GM12892 (cell line): ENCODE results near the gene IL17REL.

Experiments
- POLR2A ChIP-seq: IDR thresholded peaks from 2 replicates; pipeline ENCODE4 v1.6.1; 2011; ENCODE audit warnings: low read depth, low read length, control low read depth
- POLR2AphosphoS5 ChIP-seq: IDR thresholded peaks from 2 replicates; pipeline ENCODE4 v1.6.1; 2011; ENCODE audit warnings: low read depth, low read length, control low read depth
- TAF1 ChIP-seq: IDR thresholded peaks from 2 replicates; pipeline ENCODE4 v1.6.1; 2011; ENCODE audit warnings: low read depth, mild to moderate bottlenecking, control low read depth, low read length, borderline replicate concordance

DNA sequence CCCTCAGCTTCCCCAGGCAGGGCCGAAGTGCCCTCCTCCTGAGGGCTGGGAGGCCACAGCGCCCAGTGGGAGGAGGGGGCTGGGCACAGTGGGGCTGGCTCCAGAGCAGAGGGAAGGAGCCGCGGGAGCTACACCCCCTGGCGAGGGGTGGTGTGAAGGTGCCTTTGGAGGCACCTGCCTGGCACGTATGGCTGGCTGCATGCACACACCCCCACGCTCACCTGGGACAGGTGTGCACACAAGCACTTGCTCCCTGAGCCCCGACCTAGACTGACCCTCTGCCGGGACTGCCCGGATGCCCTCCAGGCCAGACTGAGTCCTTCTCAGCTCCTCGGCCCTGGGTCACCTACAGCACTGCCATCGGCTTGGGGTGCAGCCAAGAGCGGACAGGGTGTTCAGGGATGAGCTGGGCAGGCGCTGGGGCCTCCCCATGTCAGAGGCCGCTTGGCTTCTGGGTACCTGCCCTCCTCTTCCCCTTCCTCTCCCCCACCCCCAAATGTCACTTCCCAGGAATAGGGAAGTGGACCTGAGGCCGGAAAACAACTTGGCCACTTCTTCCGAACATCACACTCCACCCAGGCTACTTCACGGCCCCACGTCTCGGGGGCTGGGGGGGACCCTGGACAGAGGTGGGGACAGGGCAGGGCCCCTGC, 59.4 kb downstream of the IL17REL start:
- TF ChIP-seq TAF1 (no peak), POLR2A (no peak), POLR2AphosphoS5 (no peak)
